Smooth muscle cell of the brain vasculature (primary cell): ENCODE measurements around the gene PLCB1.

Source experiments
- DNase-seq: peaks from one replicate; pipeline ENCODE4 v3.0.0-alpha.2; 2012; ENCODE audit warnings: low read depth, low spot score

The PLCB1 gene

GRCh38 chr20:8129211-8129976, 2.7 kb upstream of the PLCB1 start:
- DNase-seq, result no peak

GRCh38 chr20:8130840-8131526, 1.1 kb upstream of the PLCB1 start:
- no peak for DNase-seq

- no peak for DNase-seq
These were observed 631 bp downstream of the PLCB1 start for GRCh38 chr20:8132484-8133309.

- DNase-seq, result no peak
These were observed 1.3 kb downstream of the PLCB1 start for GRCh38 chr20:8133310-8133768.

GRCh38 chr20:8133851-8134451, 1.9 kb downstream of the PLCB1 start:
- no peak for DNase-seq

GRCh38 chr20:8139899-8140298, 7.8 kb downstream of the PLCB1 start:
- DNase-seq, result no peak

- DNase-seq, result no peak
These were observed 11.4 kb downstream of the PLCB1 start for GRCh38 chr20:8143474-8143873.

- peak; percentile 55 for DNase-seq
These were observed 12.5 kb downstream of the PLCB1 start for GRCh38 chr20:8144282-8145245.

GRCh38 chr20:8145246-8146168, 13.4 kb downstream of the PLCB1 start:
- no peak for DNase-seq

GRCh38 chr20:8147476-8147875, 15.4 kb downstream of the PLCB1 start:
- no peak for DNase-seq

- DNase-seq, result no peak
These were observed 16.4 kb downstream of the PLCB1 start for GRCh38 chr20:8148501-8148900.

- DNase-seq, result no peak
These were observed 18.5 kb downstream of the PLCB1 start for GRCh38 chr20:8150591-8150990.

GRCh38 chr20:8151372-8151771, 19.3 kb downstream of the PLCB1 start:
- DNase-seq, result no peak

GRCh38 chr20:8152183-8152582, 20.1 kb downstream of the PLCB1 start:
- no peak for DNase-seq

GRCh38 chr20:8152847-8153246, 20.8 kb downstream of the PLCB1 start:
- no peak for DNase-seq

- peak; percentile 64 for DNase-seq
These were observed 21.3 kb downstream of the PLCB1 start for GRCh38 chr20:8153281-8153908.

GRCh38 chr20:8154638-8155037, 22.6 kb downstream of the PLCB1 start:
- DNase-seq, result no peak

GRCh38 chr20:8155229-8155628, 23.2 kb downstream of the PLCB1 start:
- no peak for DNase-seq

- DNase-seq, result no peak
These were observed 23.7 kb downstream of the PLCB1 start for GRCh38 chr20:8155812-8156211.
